Measurements from ENCODE around the gene ACBD4. TPM values are rescaled to one million over a fixed set of nuclear protein-coding genes. Genes with fewer than 3 reads are reported as not detected.
A peak's percentile ranks its signal among the peaks of the same experiment; 100 is the strongest.

Gene ACBD4
- total RNA-seq, 2 experiments from 2014 or later, result 24.8 to 26.3 TPM

DNA sequence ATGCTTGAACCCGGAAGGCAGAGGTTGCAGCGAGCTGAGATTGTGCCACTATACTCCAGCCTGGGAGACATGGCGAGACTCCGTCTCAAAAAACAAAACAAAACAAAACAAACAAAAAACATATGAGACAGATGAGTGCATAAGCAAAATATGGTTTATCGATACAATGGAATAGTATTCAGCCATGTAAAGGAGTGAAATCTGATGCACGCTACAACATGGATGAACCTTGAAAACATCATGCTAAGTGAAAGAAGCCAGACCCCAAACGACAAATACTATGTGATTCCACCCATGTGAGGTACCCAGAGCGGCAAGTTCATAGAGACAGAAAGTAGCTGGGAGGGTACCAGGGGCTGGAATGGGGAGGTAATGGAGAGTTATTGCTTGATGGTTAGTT lies 10.0 kb upstream of the ACBD4 start:
- no peak overlapping the region for H3K4me3 Mint-ChIP-seq
- POLR2A ChIA-PET, result no interaction called here
- CTCF ChIA-PET, result interaction anchor here (1.0 kb wide), 1 partner anchor 9 kb away, joined by 3 read pairs; no protein-coding TSS in a partner anchor
- TF ChIP-seq CTCF (IDR thresholded peaks at IDR 0.05), result no peak
- H3K27me3 ChIP-seq (ENCODE audit: control insufficient read depth in 1 of 2, insufficient read depth in 2 of 2, low read length in 2 of 2), result no peaks in the 10 kb centered on the region
- H3K27ac Mint-ChIP-seq, result no peak overlapping the region
- no peaks in the 10 kb centered on the region for H3K36me3 ChIP-seq (ENCODE audit: insufficient read depth, low read length)
- H3K4me1 ChIP-seq (ENCODE audit: insufficient read depth, low read length), result peaks cover 10% of the 10 kb centered on the region
- H3K9me3 Mint-ChIP-seq, result no peaks in the 10 kb centered on the region
- no peaks in the 10 kb centered on the region for H3K36me3 Mint-ChIP-seq (ENCODE audit: low read depth)
- H3K27me3 Mint-ChIP-seq, result no peaks in the 10 kb centered on the region
- ATAC-seq (ENCODE audit: poor library complexity) (no peak), DNase-seq (no peak)
- no peaks in the 10 kb centered on the region for H3K4me1 Mint-ChIP-seq (ENCODE audit: low read depth)
- no peak overlapping the region for H3K4me3 ChIP-seq (ENCODE audit: low read length)
- no peaks in the 10 kb centered on the region for H3K9me3 ChIP-seq (ENCODE audit: control insufficient read depth in 1 of 2, insufficient read depth in 1 of 2, low read length in 2 of 2)
- H3K27ac ChIP-seq (ENCODE audit: low read depth in 1 of 2, low read length in 2 of 2), result no peak overlapping the region
- intact Hi-C loops (cut with DNase I, micrococcal nuclease), result no loop called here

GRCh38 chr17:45127207-45127547 lies 8.3 kb upstream of the ACBD4 start:
- Mint-ChIP-seq H3K9me3 (no peaks in the 10 kb centered on the region), H3K4me3 (no peak overlapping the region), H3K27me3 (no peaks in the 10 kb centered on the region), H3K27ac (no peak overlapping the region), H3K4me1 (ENCODE audit: low read depth) (no peaks in the 10 kb centered on the region), H3K36me3 (ENCODE audit: low read depth) (no peaks in the 10 kb centered on the region)
- no peak for ATAC-seq (ENCODE audit: poor library complexity)
- no peak overlapping the region for H3K4me3 ChIP-seq (ENCODE audit: low read length)
- no peaks in the 10 kb centered on the region for H3K9me3 ChIP-seq (ENCODE audit: control insufficient read depth in 1 of 2, insufficient read depth in 1 of 2, low read length in 2 of 2)
- H3K4me1 ChIP-seq (ENCODE audit: insufficient read depth, low read length), result peaks cover 21% of the 10 kb centered on the region
- DNase-seq, result no peak
- intact Hi-C loops (cut with DNase I, micrococcal nuclease), result no loop called here
- H3K27me3 ChIP-seq (ENCODE audit: control insufficient read depth in 1 of 2, insufficient read depth in 2 of 2, low read length in 2 of 2), result no peaks in the 10 kb centered on the region
- H3K27ac ChIP-seq (ENCODE audit: low read depth in 1 of 2, low read length in 2 of 2), result no peak overlapping the region
- H3K36me3 ChIP-seq (ENCODE audit: insufficient read depth, low read length), result no peaks in the 10 kb centered on the region
- ChIA-PET CTCF (no interaction called here), POLR2A (no interaction called here)
- no peak for TF ChIP-seq CTCF (IDR thresholded peaks at IDR 0.05)

DNA sequence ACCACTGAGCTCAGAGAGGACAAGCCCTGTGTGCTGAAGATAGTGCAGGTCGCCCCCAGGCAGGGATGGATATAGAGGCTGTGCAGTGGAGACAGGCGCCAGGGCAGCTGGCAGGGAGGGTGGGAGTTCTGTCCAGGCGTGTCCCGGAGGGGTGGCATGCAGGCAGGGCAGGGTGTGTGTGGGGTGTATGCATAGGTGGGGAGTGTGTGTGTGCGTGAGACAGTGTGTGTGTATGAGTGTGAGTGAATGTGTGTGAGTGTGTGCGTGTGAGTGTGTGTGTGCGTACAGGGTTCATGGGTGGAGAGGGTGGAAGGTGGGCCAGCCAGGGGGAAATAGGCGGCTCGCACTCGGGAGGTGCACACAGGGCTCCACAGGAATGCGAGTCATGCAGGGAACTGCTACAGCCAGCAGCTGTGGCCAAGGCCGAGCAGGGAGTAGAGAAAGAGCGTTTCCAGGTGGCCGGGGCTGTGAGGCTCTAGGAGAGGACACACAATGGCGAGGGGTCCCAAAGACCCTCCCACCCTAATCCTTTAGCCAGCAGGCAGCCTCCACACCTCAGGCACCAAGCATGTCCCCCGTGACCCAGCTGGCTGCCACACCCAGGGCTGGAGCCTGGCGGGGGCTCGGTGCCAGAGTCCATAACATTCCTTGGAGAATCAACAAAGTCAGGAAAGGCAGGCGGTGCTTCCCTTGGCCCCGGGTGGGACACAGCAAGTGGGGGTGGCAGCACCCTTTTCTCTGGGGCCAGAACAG lies 7.8 kb upstream of the ACBD4 start:
- Histone ChIP-seq H3K27me3 (ENCODE audit: control insufficient read depth in 1 of 2, insufficient read depth in 2 of 2, low read length in 2 of 2) (no peaks in the 10 kb centered on the region), H3K27ac (ENCODE audit: low read depth in 1 of 2, low read length in 2 of 2) (no peak overlapping the region), H3K4me1 (ENCODE audit: insufficient read depth, low read length) (peaks cover 22% of the 10 kb centered on the region), H3K4me3 (ENCODE audit: low read length) (no peak overlapping the region), H3K36me3 (ENCODE audit: insufficient read depth, low read length) (no peaks in the 10 kb centered on the region), H3K9me3 (ENCODE audit: control insufficient read depth in 1 of 2, insufficient read depth in 1 of 2, low read length in 2 of 2) (no peaks in the 10 kb centered on the region)
- ChIA-PET CTCF (no interaction called here), POLR2A (no interaction called here)
- ATAC-seq (ENCODE audit: poor library complexity) (no peak), DNase-seq (no peak)
- intact Hi-C loops (cut with DNase I, micrococcal nuclease), result no loop called here
- Mint-ChIP-seq H3K27me3 (no peaks in the 10 kb centered on the region), H3K27ac (no peak overlapping the region), H3K36me3 (ENCODE audit: low read depth) (no peaks in the 10 kb centered on the region), H3K9me3 (no peaks in the 10 kb centered on the region), H3K4me3 (peak overlapping the region; percentile 54), H3K4me1 (ENCODE audit: low read depth) (no peaks in the 10 kb centered on the region)
- no peak for TF ChIP-seq CTCF (IDR thresholded peaks at IDR 0.05)

Data from CD4-positive, alpha-beta T cell (primary cell).